NT2/D1 (cell line): ENCODE results near the gene ABCA10.

Source experiments
- DNase-seq: peaks from one replicate; pipeline ENCODE4 v3.0.0-alpha.2; 2011; ENCODE audit warnings: low read depth, low spot score
- H3K27me3 ChIP-seq: 2 replicates; pipeline ENCODE4 v1.6.0; 2011; ENCODE audit warnings: mild to moderate bottlenecking; ENCODE audit not compliant: insufficient read length, insufficient read depth
- H3K36me3 ChIP-seq: 2 replicates; pipeline ENCODE4 v1.6.1; 2011; ENCODE audit warnings: mild to moderate bottlenecking, low read length, mixed read lengths; ENCODE audit not compliant: insufficient read depth, insufficient read length
- H3K4me1 ChIP-seq: 2 replicates; pipeline ENCODE4 v1.5.1; 2011; ENCODE audit not compliant: insufficient read depth, insufficient read length
- H3K4me3 ChIP-seq: 2 replicates; pipeline ENCODE4 v1.5.1; 2011; ENCODE audit warnings: low read depth; ENCODE audit not compliant: insufficient read length
- H3K9ac ChIP-seq: 2 replicates; pipeline ENCODE4 v1.6.0; 2011; ENCODE audit warnings: low read depth; ENCODE audit not compliant: insufficient read length
- H3K9me3 ChIP-seq: 2 replicates; pipeline ENCODE4 v1.5.1; 2011; ENCODE audit warnings: mild to moderate bottlenecking, low read length; ENCODE audit not compliant: insufficient read depth
- SUZ12 ChIP-seq: IDR thresholded peaks from 2 replicates; pipeline ENCODE4 v1.6.1; 2011; ENCODE audit not compliant: insufficient read length, insufficient read depth; ENCODE audit errors: extremely low read depth
- YY1 ChIP-seq: IDR thresholded peaks from 2 replicates; pipeline ENCODE4 v1.6.1; 2011; ENCODE audit not compliant: insufficient read length, insufficient read depth
- ZNF274 ChIP-seq: IDR thresholded peaks from 2 replicates; pipeline ENCODE4 v1.6.1; 2011; ENCODE audit warnings: mild to moderate bottlenecking, low read depth, low read length

ABCA10 gene

GRCh38 chr17:69159418-69159817 lies 69.2 kb downstream of the ABCA10 start:
- H3K4me1 ChIP-seq, result no peaks in the 10 kb centered on the region
- no peak for DNase-seq
- no peaks in the 10 kb centered on the region for H3K36me3 ChIP-seq
- no peaks in the 10 kb centered on the region for H3K9me3 ChIP-seq
- no peak overlapping the region for H3K9ac ChIP-seq
- no peak overlapping the region for H3K4me3 ChIP-seq
- TF ChIP-seq ZNF274 (no peak), YY1 (no peak), SUZ12 (no peak)
- no peaks in the 10 kb centered on the region for H3K27me3 ChIP-seq

GRCh38 chr17:69154267-69154666 lies 74.4 kb downstream of the ABCA10 start:
- H3K36me3 ChIP-seq, result no peaks in the 10 kb centered on the region
- DNase-seq, result no peak
- TF ChIP-seq YY1 (no peak), SUZ12 (no peak), ZNF274 (no peak)
- H3K4me3 ChIP-seq, result no peak overlapping the region
- no peak overlapping the region for H3K9ac ChIP-seq
- no peaks in the 10 kb centered on the region for H3K9me3 ChIP-seq
- H3K4me1 ChIP-seq, result no peaks in the 10 kb centered on the region
- no peaks in the 10 kb centered on the region for H3K27me3 ChIP-seq

GRCh38 chr17:69150333-69150732 lies 78.3 kb downstream of the ABCA10 start:
- no peak for TF ChIP-seq YY1
- TF ChIP-seq ZNF274, result no peak
- TF ChIP-seq SUZ12, result no peak
- Histone ChIP-seq H3K4me1 (no peaks in the 10 kb centered on the region), H3K36me3 (no peaks in the 10 kb centered on the region), H3K27me3 (no peaks in the 10 kb centered on the region), H3K4me3 (no peak overlapping the region), H3K9ac (no peak overlapping the region), H3K9me3 (no peaks in the 10 kb centered on the region)
- DNase-seq, result no peak

- TF ChIP-seq ZNF274 (no peak), YY1 (no peak), SUZ12 (no peak)
Measured at GRCh38 chr17:69147460-69147859, 81.2 kb downstream of the ABCA10 start.

GRCh38 chr17:69144331-69145255 lies 84.0 kb downstream of the ABCA10 start:
- Histone ChIP-seq H3K9me3 (no peaks in the 10 kb centered on the region), H3K9ac (no peak overlapping the region), H3K4me1 (no peaks in the 10 kb centered on the region), H3K36me3 (no peaks in the 10 kb centered on the region), H3K27me3 (no peaks in the 10 kb centered on the region), H3K4me3 (no peak overlapping the region)
- no peak for TF ChIP-seq ZNF274
- no peak for DNase-seq

More at GRCh38 chr17:69147460-69147859, 81.2 kb downstream of the ABCA10 start:
- H3K27me3 ChIP-seq, result no peaks in the 10 kb centered on the region
- H3K36me3 ChIP-seq, result no peaks in the 10 kb centered on the region
- no peaks in the 10 kb centered on the region for H3K4me1 ChIP-seq
- no peak for DNase-seq
- H3K9ac ChIP-seq, result no peak overlapping the region
- no peaks in the 10 kb centered on the region for H3K9me3 ChIP-seq
- H3K4me3 ChIP-seq, result no peak overlapping the region

GRCh38 chr17:69143683-69144231 lies 84.9 kb downstream of the ABCA10 start:
- Histone ChIP-seq H3K4me1 (no peaks in the 10 kb centered on the region), H3K27me3 (no peaks in the 10 kb centered on the region), H3K4me3 (no peak overlapping the region), H3K9ac (no peak overlapping the region), H3K36me3 (no peaks in the 10 kb centered on the region), H3K9me3 (no peaks in the 10 kb centered on the region)
- no peak for DNase-seq
- TF ChIP-seq ZNF274 (no peak), YY1 (no peak), SUZ12 (no peak)

- H3K4me1 ChIP-seq, result no peaks in the 10 kb centered on the region
- no peak overlapping the region for H3K9ac ChIP-seq
- no peaks in the 10 kb centered on the region for H3K36me3 ChIP-seq
- H3K4me3 ChIP-seq, result no peak overlapping the region
- TF ChIP-seq SUZ12 (no peak), YY1 (no peak), ZNF274 (no peak)
- H3K27me3 ChIP-seq, result no peaks in the 10 kb centered on the region
- no peak for DNase-seq
- H3K9me3 ChIP-seq, result no peaks in the 10 kb centered on the region
Measured at GRCh38 chr17:69143151-69143550, 85.5 kb downstream of the ABCA10 start.
